HG02759 (cell line): ENCODE results near the gene GAPDH.
"Not testable (repeated sequence)": the region's sequence is repeated elsewhere in the genome, so short reads cannot be mapped to it uniquely, and the experiment has no call there.

Source experiments
- ATAC-seq: cut with Tn5 transposase; IDR thresholded peaks from one replicate; pipeline ENCODE4 v1.9.1; 2021; ENCODE audit warnings: mild to moderate bottlenecking, moderate library complexity; ENCODE audit not compliant: unreplicated experiment

Gene GAPDH

GRCh38 chr12:6533923-6534694, at the start of gene GAPDH:
Gene GAPDH (plus strand): TSS chr12:6534517. CDS start chr12:6534833, 316 bp downstream.
- ATAC-seq = peak; percentile 69

GRCh38 chr12:6488240-6488639, 46.1 kb upstream of the GAPDH start:
- no peak for ATAC-seq

GRCh38 chr12:6489449-6489848, 44.9 kb upstream of the GAPDH start:
- ATAC-seq = no peak

GRCh38 chr12:6490673-6491072, 43.6 kb upstream of the GAPDH start:
- not testable (repeated sequence) for ATAC-seq

- peak; percentile 72 for ATAC-seq
Measured at GRCh38 chr12:6492838-6493496, 41.4 kb upstream of the GAPDH start, which contains the start of gene MRPL51. Gene MRPL51 (minus strand): TSS chr12:6493262. CDS start chr12:6493136, 126 bp downstream.

- peak; percentile 90 for ATAC-seq
Measured at GRCh38 chr12:6493497-6494257, 40.6 kb upstream of the GAPDH start, which contains the start of gene NCAPD2. Gene NCAPD2 (plus strand): TSS chr12:6494102. CDS start chr12:6495099, 997 bp downstream.

- no peak for ATAC-seq
Measured at GRCh38 chr12:6494258-6494743, 40.0 kb upstream of the GAPDH start.

GRCh38 chr12:6494968-6495367, 39.3 kb upstream of the GAPDH start:
- no peak for ATAC-seq

GRCh38 chr12:6497291-6497690, 37.0 kb upstream of the GAPDH start:
- ATAC-seq = not testable (repeated sequence)

GRCh38 chr12:6500466-6500865, 33.9 kb upstream of the GAPDH start:
- no peak for ATAC-seq

- no peak for ATAC-seq
Measured at GRCh38 chr12:6507102-6507998, 27.0 kb upstream of the GAPDH start.

GRCh38 chr12:6508087-6508486, 26.2 kb upstream of the GAPDH start:
- no peak for ATAC-seq

- ATAC-seq = no peak
Measured at GRCh38 chr12:6520186-6520585, 14.1 kb upstream of the GAPDH start.

GRCh38 chr12:6522193-6522592, 12.1 kb upstream of the GAPDH start:
- no peak for ATAC-seq

GRCh38 chr12:6523708-6524107, 10.6 kb upstream of the GAPDH start:
- no peak for ATAC-seq

GRCh38 chr12:6524648-6525047, 9.7 kb upstream of the GAPDH start:
- no peak for ATAC-seq

- ATAC-seq = no peak
Measured at GRCh38 chr12:6526201-6526600, 8.1 kb upstream of the GAPDH start.

- ATAC-seq = no peak
Measured at GRCh38 chr12:6526766-6527525, 7.4 kb upstream of the GAPDH start.

- no peak for ATAC-seq
Measured at GRCh38 chr12:6527711-6528110, 6.6 kb upstream of the GAPDH start.
